HG03039 (cell line): ENCODE measurements around the gene FBXL13.
"Not testable (repeated sequence)": the region's sequence is repeated elsewhere in the genome, so short reads cannot be mapped to it uniquely, and the experiment has no call there.

ENCODE experiments used
- ATAC-seq: cut with Tn5 transposase; IDR thresholded peaks from one replicate; pipeline ENCODE4 v1.9.1; 2021; ENCODE audit warnings: mild to moderate bottlenecking, moderate library complexity; ENCODE audit not compliant: unreplicated experiment

Gene FBXL13

DNA sequence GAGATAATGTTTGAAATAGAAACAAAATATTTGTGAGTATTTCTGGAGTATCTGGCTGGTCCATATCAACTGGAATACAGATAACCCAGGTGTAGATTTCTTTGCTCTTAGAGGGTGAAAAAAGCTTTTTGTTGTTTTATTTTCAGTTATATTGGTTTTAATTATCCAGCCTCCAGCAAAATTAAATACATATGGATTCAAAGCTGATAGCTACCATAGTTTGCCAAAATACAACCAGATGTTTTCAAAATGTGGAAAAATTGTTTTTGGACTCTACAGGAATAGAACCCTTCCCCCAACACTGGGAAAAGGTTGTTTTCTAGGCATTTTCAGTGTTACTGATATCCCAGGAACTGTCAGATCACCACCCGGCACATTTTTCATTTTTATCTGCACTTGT is 131.7 kb downstream of the FBXL13 start:
- ATAC-seq: no peak

DNA sequence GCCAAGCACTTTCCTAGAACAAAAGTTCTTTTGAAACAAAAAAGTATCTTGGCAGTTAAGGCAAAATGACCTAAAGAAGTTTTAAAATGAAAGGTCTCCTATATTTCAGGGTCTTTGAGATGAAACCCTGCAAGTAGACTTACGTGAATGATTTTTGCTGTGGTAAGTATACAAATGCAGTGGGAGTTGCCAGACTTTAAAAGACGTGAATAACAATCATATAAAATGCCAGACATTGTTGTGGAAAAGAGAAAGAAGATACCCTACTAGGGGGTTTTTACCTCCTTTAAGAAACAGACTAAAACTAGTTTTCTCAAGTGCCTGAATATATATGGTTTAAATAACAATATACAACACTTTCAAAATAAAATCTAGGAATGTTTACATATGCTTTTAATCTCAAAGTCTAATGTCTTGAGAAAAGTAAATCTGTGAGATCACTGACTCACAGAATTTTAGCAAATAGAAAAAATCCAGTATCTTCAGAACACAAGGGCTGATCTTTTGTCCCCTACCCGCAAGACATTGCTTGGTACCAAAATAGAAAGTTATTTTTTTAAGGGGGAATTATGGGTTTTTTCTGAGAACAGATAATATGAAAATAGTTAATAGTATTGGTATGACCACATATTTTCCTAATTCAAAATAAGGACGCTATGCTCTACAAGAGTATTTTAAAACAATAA is 132.3 kb downstream of the FBXL13 start:
- no peak for ATAC-seq

DNA sequence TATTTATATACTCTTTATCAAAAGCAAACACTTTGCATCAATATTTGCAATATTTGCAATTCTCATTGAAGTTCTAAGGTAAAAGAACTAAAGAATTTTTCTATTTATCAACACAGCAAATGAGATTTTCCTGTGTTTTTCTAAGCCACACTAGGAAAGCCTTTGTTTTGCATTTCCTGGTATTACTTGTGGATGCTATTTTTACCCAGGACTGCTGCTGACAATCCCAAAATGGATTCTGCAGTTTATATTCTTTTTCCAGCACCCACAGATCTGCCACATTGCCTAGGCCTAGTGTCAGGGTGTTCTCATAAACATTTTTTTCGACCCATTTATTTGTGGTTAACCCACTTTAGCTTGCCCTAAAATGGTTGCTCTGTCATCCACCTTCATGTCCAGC is 135.9 kb downstream of the FBXL13 start:
- no peak for ATAC-seq

DNA sequence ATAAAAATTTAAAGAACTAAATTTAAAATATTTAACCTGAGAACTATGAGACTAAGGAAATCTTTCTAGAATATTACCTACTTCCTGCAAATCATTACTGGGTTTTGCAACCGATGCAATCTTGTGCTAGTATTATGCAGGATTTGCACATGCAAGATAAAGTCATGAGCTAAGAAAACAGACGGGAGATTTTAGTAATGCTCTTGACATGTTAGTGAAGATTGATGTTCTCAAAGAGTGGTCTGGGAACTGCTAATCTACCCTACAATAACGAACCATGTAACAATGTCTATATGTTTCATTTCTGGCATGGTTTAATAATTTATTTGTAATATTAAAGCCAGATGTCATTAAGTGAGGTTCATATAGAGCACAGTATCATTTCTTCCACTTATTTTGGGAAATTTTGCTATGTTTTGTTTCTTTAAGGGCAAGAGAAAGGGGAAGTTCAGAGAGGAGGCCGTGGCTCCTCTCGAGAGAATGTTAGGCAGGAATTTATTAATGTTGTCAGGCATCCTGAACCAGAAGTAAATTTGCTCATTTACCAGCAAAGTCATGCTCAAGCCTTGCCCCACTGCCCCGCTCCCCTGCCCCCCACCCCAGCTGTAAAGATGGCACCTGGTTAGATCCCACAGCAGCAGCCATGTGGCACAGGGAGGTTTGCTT is 139.0 kb downstream of the FBXL13 start:
- no peak for ATAC-seq

DNA sequence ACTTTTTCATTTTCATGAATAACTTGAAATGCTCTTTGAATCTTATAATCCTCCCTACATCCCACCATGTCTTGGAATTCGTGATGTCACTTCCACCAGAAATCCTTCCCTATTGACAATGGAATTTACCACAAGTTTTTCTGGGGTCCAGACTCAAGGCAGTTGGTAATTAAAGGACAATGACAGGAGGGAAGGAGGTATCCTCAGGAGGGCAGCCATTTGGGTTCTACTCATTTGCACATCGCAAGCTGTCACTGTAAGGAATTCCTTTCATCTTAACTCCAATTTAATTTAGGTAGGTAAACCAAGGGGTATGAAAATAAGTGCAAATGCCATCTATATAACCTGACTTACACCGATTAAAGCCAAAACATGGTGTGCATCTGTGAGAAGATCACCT is 139.9 kb downstream of the FBXL13 start:
- no peak for ATAC-seq

DNA sequence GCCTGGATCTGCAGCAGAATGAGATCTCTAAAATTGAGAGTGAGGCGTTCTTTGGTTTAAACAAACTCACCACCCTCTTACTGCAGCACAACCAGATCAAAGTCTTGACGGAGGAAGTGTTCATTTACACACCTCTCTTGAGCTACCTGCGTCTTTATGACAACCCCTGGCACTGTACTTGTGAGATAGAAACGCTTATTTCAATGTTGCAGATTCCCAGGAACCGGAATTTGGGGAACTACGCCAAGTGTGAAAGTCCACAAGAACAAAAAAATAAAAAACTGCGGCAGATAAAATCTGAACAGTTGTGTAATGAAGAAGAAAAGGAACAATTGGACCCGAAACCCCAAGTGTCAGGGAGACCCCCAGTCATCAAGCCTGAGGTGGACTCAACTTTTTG is 140.4 kb downstream of the FBXL13 start:
- no peak for ATAC-seq

DNA sequence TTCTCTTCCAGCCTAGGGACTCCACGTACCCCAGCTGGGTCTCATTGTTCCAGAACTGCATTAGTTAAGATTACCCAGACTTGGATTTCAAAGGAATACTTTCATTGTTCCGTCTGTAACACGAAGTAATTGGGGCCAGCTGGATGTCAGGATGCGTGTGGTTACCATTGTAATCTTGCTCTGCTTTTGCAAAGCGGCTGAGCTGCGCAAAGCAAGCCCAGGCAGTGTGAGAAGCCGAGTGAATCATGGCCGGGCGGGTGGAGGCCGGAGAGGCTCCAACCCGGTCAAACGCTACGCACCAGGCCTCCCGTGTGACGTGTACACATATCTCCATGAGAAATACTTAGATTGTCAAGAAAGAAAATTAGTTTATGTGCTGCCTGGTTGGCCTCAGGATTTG is 140.8 kb downstream of the FBXL13 start:
- ATAC-seq: no peak

DNA sequence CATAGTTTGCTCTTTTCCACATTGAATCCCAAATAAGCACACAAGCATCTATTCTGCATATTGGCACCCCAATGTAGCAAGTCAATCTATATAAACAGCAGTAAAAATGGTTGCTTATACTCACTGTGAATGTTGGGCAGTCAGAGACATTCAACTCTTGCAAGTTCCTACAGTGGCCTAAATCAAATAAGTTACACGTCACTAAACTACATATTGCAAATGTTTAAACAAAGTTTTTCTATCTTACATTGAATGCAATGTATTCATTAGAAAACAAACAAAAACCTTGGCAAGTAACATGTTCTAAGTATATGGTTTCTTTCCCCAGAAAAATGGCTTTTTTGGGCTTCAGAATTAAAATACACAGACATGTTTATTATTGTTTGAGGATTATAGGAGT is 142.8 kb downstream of the FBXL13 start:
- no peak for ATAC-seq

DNA sequence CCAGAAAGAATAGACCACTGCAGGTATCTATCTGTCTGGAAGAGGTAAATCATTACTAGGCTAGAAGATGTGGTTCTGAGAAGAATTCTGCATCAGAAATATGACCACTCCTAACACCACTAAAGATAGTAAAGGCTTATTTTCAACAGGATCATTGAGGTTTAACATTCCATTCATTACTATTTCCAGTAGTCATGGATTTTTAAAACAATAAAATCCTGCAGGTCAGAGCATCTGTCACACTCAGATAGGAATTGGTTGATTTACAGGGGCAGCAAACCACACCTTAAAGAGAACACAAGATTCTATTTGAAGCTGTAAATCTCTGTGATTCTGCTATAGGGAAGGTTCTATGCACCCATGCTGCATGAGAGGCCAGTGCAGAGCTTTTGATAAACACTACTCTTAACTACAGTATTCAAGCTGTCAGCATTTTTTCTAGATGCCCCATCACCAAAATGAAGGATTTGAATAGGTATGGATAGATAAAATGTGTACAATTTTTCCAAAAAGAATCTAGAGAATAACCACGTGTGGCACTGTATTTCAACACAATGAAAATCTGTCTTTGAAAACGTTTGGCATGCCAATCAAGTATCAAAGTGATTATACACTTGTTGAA is 147.2 kb downstream of the FBXL13 start:
- ATAC-seq: no peak

DNA sequence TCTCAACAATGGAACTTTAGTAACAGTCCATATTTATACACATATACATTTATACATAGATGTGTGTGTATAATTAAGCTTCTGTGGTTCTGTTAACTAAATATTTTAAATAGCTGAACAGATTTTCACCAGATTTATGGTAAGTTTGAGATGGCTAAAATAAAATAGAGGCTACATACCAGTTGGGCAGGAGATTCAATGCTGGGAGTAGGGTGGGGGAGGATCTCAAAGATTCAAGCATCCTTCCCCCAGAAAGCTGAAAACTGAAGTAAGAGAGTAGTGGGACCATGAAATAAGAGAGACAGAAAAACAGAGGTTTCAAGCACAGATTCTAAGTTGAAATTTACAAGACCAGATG is 147.8 kb downstream of the FBXL13 start:
- ATAC-seq: no peak

DNA sequence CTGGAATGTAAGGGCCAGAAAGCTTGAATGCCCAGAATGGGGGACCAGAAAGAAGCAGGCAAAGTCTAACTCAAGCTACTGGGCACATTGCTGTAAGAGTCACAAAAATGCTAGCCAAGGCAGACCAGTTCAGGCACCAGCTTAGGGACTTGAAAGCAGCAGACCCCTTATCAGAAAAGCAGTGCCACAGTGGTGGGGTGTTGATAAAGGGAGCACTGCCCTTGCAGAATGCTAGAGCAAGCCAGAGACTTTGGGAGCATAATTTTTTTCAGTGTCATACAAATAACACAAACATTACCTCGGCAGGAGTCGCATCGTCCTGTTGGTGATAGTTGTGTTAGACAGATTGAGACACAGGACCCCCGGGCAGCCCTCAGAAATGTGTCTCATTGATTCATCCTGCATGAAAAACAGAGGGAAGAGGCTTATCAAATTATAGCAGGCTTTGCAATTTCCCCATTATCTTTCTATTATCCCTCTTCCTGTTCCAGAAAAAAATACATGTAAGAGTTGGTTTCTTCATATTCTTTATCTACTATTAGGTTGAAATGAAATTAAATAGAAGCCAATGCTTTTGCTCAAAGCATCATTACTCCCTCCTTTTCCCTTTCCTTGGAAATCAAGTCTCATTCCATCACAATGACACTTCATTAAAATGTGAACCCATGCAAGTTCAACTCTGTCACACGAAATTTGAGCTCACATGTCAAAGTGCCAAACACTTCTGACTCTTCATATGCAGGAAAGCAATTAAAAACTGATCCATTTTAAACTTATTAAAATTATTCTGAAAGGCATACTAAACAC is 148.4 kb downstream of the FBXL13 start:
- no peak for ATAC-seq

DNA sequence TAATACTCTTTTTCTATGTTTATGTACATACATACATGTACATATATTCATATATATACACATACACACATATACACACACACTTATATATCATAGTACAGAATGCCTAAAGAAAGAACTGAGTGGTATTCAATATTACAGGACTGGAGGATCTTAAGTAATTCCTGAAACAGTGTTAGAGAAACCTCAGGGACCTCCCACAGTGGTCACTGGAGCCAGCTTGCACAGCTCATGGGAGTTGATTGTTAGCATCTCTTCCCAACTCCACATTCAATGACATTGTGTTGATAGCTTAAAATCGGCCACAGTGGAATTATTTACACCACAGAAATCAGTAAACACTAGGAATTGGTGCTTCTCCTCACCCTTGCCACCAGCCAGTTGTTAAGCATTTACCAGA is 155.8 kb downstream of the FBXL13 start:
- ATAC-seq: no peak

DNA sequence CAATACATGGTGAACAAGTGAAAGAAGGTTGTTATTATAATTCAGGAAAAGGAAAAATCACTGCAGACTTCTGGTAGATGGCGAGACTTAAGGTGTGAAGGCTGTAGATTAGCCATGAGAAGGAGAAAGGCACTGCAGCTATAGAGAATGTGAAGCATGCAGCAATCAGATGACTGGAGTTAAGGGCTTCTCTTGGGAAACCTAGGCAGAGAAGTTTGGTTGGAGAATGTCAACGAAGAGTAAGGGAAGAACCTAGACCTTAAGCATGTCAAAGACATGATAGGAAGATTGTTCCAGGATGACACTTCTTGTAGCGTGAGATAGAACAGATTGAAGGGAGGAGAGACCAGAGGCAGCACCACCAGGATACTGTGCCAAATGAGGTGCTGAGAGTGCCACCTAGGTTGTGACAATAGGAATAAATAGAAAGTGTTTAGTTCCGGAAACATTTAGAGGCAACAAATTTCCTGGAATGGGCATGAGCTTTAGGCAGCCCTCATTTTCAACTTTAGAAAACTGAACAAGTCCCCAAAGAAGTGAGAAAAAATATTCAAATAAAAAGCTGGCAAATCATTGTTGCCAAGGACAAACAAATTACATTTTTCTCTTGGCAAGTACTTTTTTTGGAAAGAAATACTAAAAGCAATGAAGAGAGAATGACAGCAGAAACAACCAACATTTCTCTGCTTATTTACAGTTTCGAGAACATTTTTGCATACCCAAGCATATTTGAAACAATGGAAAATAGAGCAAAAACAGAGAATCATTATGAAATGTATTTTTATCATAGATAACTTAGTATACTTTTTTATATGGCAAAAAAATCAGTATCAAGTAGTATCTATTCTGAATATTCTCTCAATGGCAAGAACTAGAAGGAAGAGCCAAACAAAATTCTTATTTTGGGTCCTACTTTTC is 156.9 kb downstream of the FBXL13 start:
- no peak for ATAC-seq

DNA sequence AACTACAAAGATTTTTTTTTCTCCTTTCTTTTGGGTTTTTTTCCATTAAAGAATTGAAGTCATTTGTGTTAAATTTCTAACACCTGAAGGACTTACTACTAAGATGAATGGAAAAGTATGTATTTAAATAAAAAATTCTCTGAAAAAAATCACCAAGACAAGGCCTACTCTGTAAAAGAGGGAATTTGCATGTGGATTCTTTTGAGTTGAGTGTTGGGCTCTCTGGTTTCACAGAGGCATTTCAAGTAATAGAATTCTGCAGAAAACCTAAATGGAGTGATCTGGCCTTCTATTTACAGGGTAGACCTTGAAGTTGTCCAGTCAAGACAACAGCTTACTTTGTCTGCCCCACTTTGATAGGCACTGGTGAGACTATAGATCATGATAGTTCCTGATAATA is 157.7 kb downstream of the FBXL13 start:
- ATAC-seq: no peak

DNA sequence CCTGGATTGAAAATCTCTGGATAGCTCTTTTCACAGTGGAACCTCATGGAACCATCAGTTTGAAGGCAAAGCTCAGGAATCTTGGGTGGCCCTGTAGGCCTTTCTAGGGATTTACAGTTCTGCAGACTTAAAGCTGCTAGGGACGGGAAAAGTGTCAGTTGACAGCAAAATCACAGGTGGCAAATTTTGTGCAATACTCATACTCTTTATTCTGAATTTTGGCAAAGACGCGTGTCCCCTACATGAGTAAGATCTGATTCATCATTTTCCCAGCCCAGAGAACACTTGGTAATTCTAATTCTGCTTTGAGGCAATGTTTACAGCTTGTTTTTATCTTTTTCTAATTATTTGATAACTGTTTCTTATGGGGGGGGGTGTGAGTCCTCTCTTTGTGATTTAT is 158.2 kb downstream of the FBXL13 start:
- ATAC-seq: no peak

DNA sequence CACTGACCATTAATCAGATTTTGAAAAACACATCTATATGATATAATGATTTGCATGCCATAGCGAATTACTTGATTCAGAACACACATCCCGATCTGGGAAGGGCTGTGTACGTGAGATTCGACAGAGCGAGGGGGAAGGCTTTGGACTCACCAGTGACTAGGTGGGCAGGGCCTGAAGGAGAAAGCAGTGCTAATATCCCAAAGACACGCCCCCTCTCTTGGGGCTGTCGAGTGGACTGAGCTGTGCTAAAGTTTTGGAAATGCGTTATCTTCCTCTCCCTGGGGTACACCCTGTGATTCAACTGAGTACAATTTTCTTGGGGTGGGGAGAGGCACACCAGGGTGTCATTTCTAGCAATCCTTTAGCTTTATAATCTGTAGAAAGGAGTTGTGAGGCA is 160.0 kb downstream of the FBXL13 start:
- ATAC-seq: no peak

DNA sequence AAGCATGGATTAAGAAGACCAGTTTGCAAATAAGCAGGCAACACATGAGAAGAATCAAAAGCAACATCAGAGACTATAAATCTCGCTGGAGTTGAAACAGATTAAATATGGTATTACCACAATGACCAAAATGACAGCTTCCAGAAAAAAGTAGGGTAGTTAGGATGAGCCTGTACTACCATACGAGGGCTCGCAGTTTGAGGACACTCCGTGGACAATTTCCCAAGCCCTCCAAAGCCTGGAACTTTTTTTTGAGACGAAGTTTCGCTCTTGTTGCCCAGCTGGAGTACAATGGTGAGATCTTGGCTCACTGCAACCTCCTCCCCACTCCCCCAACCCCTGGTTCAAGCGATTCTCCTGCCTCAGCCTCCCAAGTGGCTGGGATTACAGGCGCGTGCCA is 160.8 kb downstream of the FBXL13 start:
- ATAC-seq: no peak

DNA sequence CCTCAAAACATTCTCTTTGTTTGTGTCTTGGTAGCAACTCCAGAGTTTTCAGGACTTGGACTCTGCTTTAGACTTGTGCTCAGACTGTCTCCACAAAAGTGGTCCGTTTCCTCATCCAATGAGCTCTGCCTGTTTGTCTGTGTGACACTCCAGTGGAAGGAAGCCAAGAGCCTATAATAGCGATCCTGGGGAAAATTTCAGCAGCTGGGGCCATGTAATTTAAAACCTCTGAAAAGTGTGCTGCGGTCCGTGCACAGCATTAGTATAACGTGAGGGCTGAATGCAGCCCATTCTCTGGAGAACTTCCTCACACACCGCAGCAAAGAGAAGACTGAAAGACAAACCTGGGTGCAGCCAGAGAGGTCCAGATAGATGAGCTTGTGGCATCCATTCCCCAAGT is 161.9 kb downstream of the FBXL13 start, which contains the start of gene LRRC17:
Gene LRRC17 (plus strand): TSS at position 259 of the 400 bp plus-strand sequence. CDS start 20,914 bp downstream, outside the sequence.
- no peak for ATAC-seq

DNA sequence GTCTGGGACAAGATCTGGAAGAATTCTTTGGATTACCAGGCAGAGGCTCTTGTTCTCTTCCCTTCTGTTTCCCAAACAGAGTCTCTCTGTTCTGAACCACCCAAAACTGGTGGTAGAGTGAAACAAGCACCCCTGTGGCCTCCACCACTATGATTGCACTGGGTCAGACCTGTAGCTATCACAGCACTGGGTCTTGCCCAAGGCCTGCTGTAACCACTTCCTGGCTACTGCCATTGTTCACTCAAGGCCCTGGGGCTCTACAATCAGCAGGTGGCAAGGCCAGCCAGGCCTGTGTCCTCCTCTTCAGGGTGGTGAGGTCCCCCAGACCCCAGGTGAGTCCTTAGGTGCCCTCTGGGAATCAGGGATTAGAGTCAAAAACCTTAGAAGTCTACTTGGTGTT is 165.9 kb downstream of the FBXL13 start:
- no peak for ATAC-seq

DNA sequence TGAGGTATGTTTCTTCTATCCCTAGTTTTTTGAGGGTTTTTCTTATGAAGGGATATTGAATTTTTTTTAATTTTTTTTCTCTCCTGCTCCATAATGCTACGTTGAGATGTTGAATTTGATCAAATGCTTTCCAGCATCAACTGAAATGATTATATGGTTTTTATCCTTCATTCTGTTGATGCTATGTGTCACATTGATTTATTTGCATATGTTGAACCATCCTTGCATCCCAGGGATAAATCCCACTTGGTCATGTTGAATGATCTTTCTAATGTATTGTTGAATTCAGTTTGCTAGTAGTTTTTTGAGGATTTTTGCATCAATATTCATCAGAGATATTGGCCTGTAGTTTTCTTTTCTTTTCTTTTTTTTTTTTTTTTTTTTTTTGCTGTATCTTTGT is 171.0 kb downstream of the FBXL13 start:
- not testable (repeated sequence) for ATAC-seq
